Loucy (cell line): Measurements from ENCODE around the gene ST6GALNAC1.

Source experiments
- H2AFZ ChIP-seq: fragments of 200-600 bp; sonication (generic); 2 replicates; pipeline ENCODE4 v1.6.0; 2016; ENCODE audit warnings: antibody characterized with exemption, mild to moderate bottlenecking, low read length, moderate library complexity
- H3F3A ChIP-seq: fragments of 200-600 bp; 2 replicates; pipeline ENCODE4 v1.6.0; 2016; ENCODE audit warnings: antibody characterized with exemption, low read depth, mild to moderate bottlenecking
- H3K27me3 ChIP-seq: fragments of 200-600 bp; sonication (generic); 2 replicates; pipeline ENCODE4 v1.6.1; 2014; ENCODE audit warnings: low read length, mild to moderate bottlenecking; ENCODE audit not compliant: insufficient read depth, poor library complexity, severe bottlenecking
- H3K36me3 ChIP-seq: fragments of 200-600 bp; sonication (generic); 2 replicates; pipeline ENCODE4 v1.6.1; 2016; ENCODE audit warnings: low read length; ENCODE audit not compliant: insufficient read depth
- H3K4me1 ChIP-seq: fragments of 200-600 bp; sonication (generic); 2 replicates; pipeline ENCODE4 v1.5.1; 2014; ENCODE audit warnings: low read length, mild to moderate bottlenecking; ENCODE audit not compliant: insufficient read depth, poor library complexity, severe bottlenecking
- H3K4me2 ChIP-seq: fragments of 200-600 bp; sonication (generic); 2 replicates; pipeline ENCODE4 v1.6.0; 2014; ENCODE audit warnings: antibody characterized with exemption, low read length, low read depth, mild to moderate bottlenecking; ENCODE audit not compliant: poor library complexity, severe bottlenecking
- H3K4me3 ChIP-seq: fragments of 200-600 bp; sonication (generic); 2 replicates; pipeline ENCODE4 v1.5.1; 2014; ENCODE audit warnings: low read length, mild to moderate bottlenecking, mixed read lengths; ENCODE audit not compliant: poor library complexity, severe bottlenecking
- H3K79me2 ChIP-seq: fragments of 200-600 bp; sonication (generic); 2 replicates; pipeline ENCODE4 v1.6.1; 2014; ENCODE audit warnings: low read length; ENCODE audit not compliant: insufficient read depth
- H3K9ac ChIP-seq: fragments of 200-600 bp; sonication (generic); 2 replicates; pipeline ENCODE4 v1.6.0; 2014; ENCODE audit warnings: mild to moderate bottlenecking, low read depth, low read length, moderate library complexity; ENCODE audit not compliant: poor library complexity, severe bottlenecking
- H3K9me2 ChIP-seq: fragments of 200-600 bp; sonication (generic); replicated peaks from 2 replicates; pipeline ENCODE4 v1.6.1; 2016; ENCODE audit warnings: low read depth, low read length, mixed read lengths
- H3K9me3 ChIP-seq: fragments of 200-600 bp; sonication (generic); 2 replicates; pipeline ENCODE4 v1.6.1; 2014; ENCODE audit warnings: mild to moderate bottlenecking, antibody characterized with exemption, low read length, low read depth; ENCODE audit not compliant: insufficient read depth
- H4K20me1 ChIP-seq: fragments of 200-600 bp; sonication (generic); 2 replicates; pipeline ENCODE4 v1.6.0; 2014; ENCODE audit warnings: antibody characterized with exemption, low read length, mild to moderate bottlenecking; ENCODE audit not compliant: insufficient read depth, poor library complexity, severe bottlenecking
- CTCF ChIP-seq: fragments of 200-600 bp; sonication (generic); conservative IDR thresholded peaks from 2 replicates; pipeline ENCODE4 v1.5.1; 2014; ENCODE audit warnings: mild to moderate bottlenecking, antibody characterized with exemption, low read length
- EZH2phosphoT487 ChIP-seq: fragments of 200-600 bp; IDR thresholded peaks from 2 replicates; pipeline ENCODE4 v1.6.1; 2018; ENCODE audit warnings: antibody characterized with exemption, mild to moderate bottlenecking, moderate library complexity, borderline replicate concordance

Gene ST6GALNAC1

GRCh38 chr17:76689859-76690258 is 46.3 kb upstream of the ST6GALNAC1 start:
- no peaks in the 10 kb centered on the region for H4K20me1 ChIP-seq
- no peak overlapping the region for H3K4me3 ChIP-seq
- H3K4me1 ChIP-seq: no peaks in the 10 kb centered on the region
- TF ChIP-seq EZH2phosphoT487 (no peak), CTCF (no peak)
- H3K79me2 ChIP-seq: no peaks in the 10 kb centered on the region
- H3K36me3 ChIP-seq: no peaks in the 10 kb centered on the region
- H3K9me2 ChIP-seq: no peaks in the 10 kb centered on the region
- H3K4me2 ChIP-seq: no peak overlapping the region
- no peaks in the 10 kb centered on the region for H3K27me3 ChIP-seq
- H3K9me3 ChIP-seq: no peaks in the 10 kb centered on the region
- H3K9ac ChIP-seq: no peak overlapping the region
- H3F3A ChIP-seq: no peaks in the 10 kb centered on the region
- no peak overlapping the region for H2AFZ ChIP-seq

GRCh38 chr17:76688165-76688622 is 44.6 kb upstream of the ST6GALNAC1 start:
- no peaks in the 10 kb centered on the region for H3K9me3 ChIP-seq
- no peak overlapping the region for H3K9ac ChIP-seq
- no peaks in the 10 kb centered on the region for H4K20me1 ChIP-seq
- no peak overlapping the region for H3K4me2 ChIP-seq
- no peaks in the 10 kb centered on the region for H3K9me2 ChIP-seq
- no peaks in the 10 kb centered on the region for H3K79me2 ChIP-seq
- H2AFZ ChIP-seq: no peak overlapping the region
- H3K4me3 ChIP-seq: no peak overlapping the region
- no peaks in the 10 kb centered on the region for H3K27me3 ChIP-seq
- no peaks in the 10 kb centered on the region for H3K36me3 ChIP-seq
- H3F3A ChIP-seq: no peaks in the 10 kb centered on the region
- H3K4me1 ChIP-seq: peaks cover 4% of the 10 kb centered on the region
- TF ChIP-seq EZH2phosphoT487: no peak
- TF ChIP-seq CTCF: no peak

- H3K79me2 ChIP-seq: no peaks in the 10 kb centered on the region
- H3K9me2 ChIP-seq: no peaks in the 10 kb centered on the region
- H3K4me2 ChIP-seq: no peak overlapping the region
- H3K9me3 ChIP-seq: no peaks in the 10 kb centered on the region
- H3K4me3 ChIP-seq: no peak overlapping the region
- H3K9ac ChIP-seq: no peak overlapping the region
- H3K27me3 ChIP-seq: no peaks in the 10 kb centered on the region
- H3K36me3 ChIP-seq: no peaks in the 10 kb centered on the region
- no peak overlapping the region for H2AFZ ChIP-seq
- no peak for TF ChIP-seq EZH2phosphoT487
- no peak for TF ChIP-seq CTCF
- peaks cover 11% of the 10 kb centered on the region for H3K4me1 ChIP-seq
- no peaks in the 10 kb centered on the region for H4K20me1 ChIP-seq
- H3F3A ChIP-seq: no peaks in the 10 kb centered on the region
These were observed 44.0 kb upstream of the ST6GALNAC1 start for GRCh38 chr17:76687298-76688164.
